HL-60 (cell line): ENCODE results near the gene UMPS.

Source experiments
- CTCF ChIP-seq: IDR thresholded peaks from one replicate; pipeline ENCODE4 v1.5.1; 2011; ENCODE audit warnings: low read length, control low read depth, inconsistent platforms; ENCODE audit not compliant: insufficient read depth
- GABPA ChIP-seq: IDR thresholded peaks from 2 replicates; pipeline ENCODE4 v1.6.1; 2012; ENCODE audit warnings: low read depth
- POLR2AphosphoS5 ChIP-seq: IDR thresholded peaks from 2 replicates; pipeline ENCODE4 v1.6.1; 2012; ENCODE audit warnings: low read depth

- no peak for TF ChIP-seq GABPA
- no peak for TF ChIP-seq CTCF
- no peak for TF ChIP-seq POLR2AphosphoS5
Measured at GRCh38 chr3:124781476-124782376, 51.5 kb downstream of the UMPS start.
